K562 treated with DMSO at 1 percent for 48 hours (cell line): ENCODE data around the gene TCN1. TPM values are rescaled to one million over a fixed set of nuclear protein-coding genes. Genes with fewer than 3 reads are reported as not detected.

Experiments
- total RNA-seq: library from RNA; unstranded; fragments of 300-600 nt; gene quantifications from 2 replicates; pipeline ENCODE4 v1.2.3, GENCODE V29; 2022; ENCODE audit warnings: low replicate concordance; ENCODE audit errors: extremely low read depth

Gene TCN1
- total RNA-seq, result not detected in 2 replicates

GRCh38 chr11:59866397-59866796 is at the start of gene TCN1:
TSS of gene TCN1 (minus strand) at chr11:59866487. CDS start at chr11:59866470, 17 bp downstream.

GRCh38 chr11:59878575-59878974 is 12.3 kb upstream of the TCN1 start, which contains the start of gene OOSP3:
TSS of gene OOSP3 (plus strand) at chr11:59878782. CDS start at chr11:59878809, 27 bp downstream.

GRCh38 chr11:59845399-59845798 is 20.9 kb downstream of the TCN1 start, which contains the start of gene CBLIF:
TSS of gene CBLIF (minus strand) at chr11:59845499. CDS start at chr11:59845453, 46 bp downstream.

GRCh38 chr11:59810189-59810910 is 55.9 kb downstream of the TCN1 start, which contains the start of gene MRPL16:
TSS of gene MRPL16 (minus strand) at chr11:59810778. CDS start at chr11:59810658, 120 bp downstream.

Other genes with a start within 250 kb of the TCN1 start
- gene PATL1, start 197.4 kb downstream of the TCN1 start, total RNA-seq, result not detected in 2 replicates
- not detected in 2 replicates for gene OR10V1, start 152.6 kb downstream of the TCN1 start, total RNA-seq
- not detected in 2 replicates for gene STX3, start 111.1 kb downstream of the TCN1 start, total RNA-seq
- not detected in 2 replicates for gene MRPL16, start 55.7 kb downstream of the TCN1 start, total RNA-seq
- gene CBLIF, start 21.0 kb downstream of the TCN1 start, total RNA-seq, result not detected in 2 replicates
- gene OOSP3, start 12.3 kb upstream of the TCN1 start, total RNA-seq, result not detected in 2 replicates
- gene OOSP1, start 71.9 kb upstream of the TCN1 start, total RNA-seq, result not detected in 2 replicates
- not detected in 2 replicates for gene OOSP4A, start 97.5 kb upstream of the TCN1 start, total RNA-seq
- gene OOSP4B, start 150.7 kb upstream of the TCN1 start, total RNA-seq, result not detected in 2 replicates
- gene OOSP2, start 173.9 kb upstream of the TCN1 start, total RNA-seq, result not detected in 2 replicates
- gene MS4A3, start 190.2 kb upstream of the TCN1 start, total RNA-seq, result not detected in 2 replicates
- gene MS4A2, start 222.2 kb upstream of the TCN1 start, total RNA-seq, result not detected in 2 replicates